H1 (cell line): ENCODE measurements around the gene BTRC. TPM values are rescaled to one million over a fixed set of nuclear protein-coding genes. Genes with fewer than 3 reads are reported as not detected.

Experiments used
- CTCF ChIA-PET: fragments of 300-600 bp; sonication (Branson Sonifier 250); formaldehyde crosslinking; loops from one replicate; lab custom pipeline; 2021; ENCODE audit not compliant: partially characterized antibody; lab: Charles Lee
- POLR2A ChIA-PET: fragments of 300-600 bp; sonication (Branson Sonifier 250); formaldehyde crosslinking; loops from one replicate; lab custom pipeline; 2021; ENCODE audit warnings: inconsistent platforms; ENCODE audit not compliant: partially characterized antibody; lab: Charles Lee
- DNase-seq, 2 experiments: peaks; one replicate each; pipeline versions ENCODE4 v3.0.0 to v3.0.0-alpha.2; 2010 to 2022; ENCODE audit warnings: low spot score in 2 of 2, low read depth in 1 of 2, mixed read lengths in 1 of 2
- FAIRE-seq: peaks from 2 replicates; lab custom pipeline; 2011; peaks lifted over from hg19 to GRCh38; lab: Jason Lieb, UNC
- H2AFZ ChIP-seq: 2 replicates; pipeline ENCODE4 v1.8.1; 2012; ENCODE audit warnings: low read length, inconsistent platforms
- H2AK5ac ChIP-seq: 2 replicates; pipeline ENCODE4 v1.6.1; 2013; ENCODE audit warnings: low read depth, low read length
- H2BK120ac ChIP-seq: replicated peaks from 2 replicates; pipeline ENCODE3; 2013; ENCODE audit warnings: low read depth, low read length, inconsistent platforms
- H2BK12ac ChIP-seq: 2 replicates; pipeline ENCODE4 v1.6.1; 2013; ENCODE audit warnings: low read depth, low read length
- H2BK15ac ChIP-seq: 2 replicates; pipeline ENCODE4 v1.6.1; 2013; ENCODE audit warnings: low read length
- H2BK20ac ChIP-seq: 2 replicates; pipeline ENCODE4 v1.6.1; 2013; ENCODE audit warnings: low read length
- H2BK5ac ChIP-seq: 2 replicates; pipeline ENCODE4 v1.6.1; 2013; ENCODE audit warnings: low read depth, low read length
- H3K14ac ChIP-seq: 2 replicates; pipeline ENCODE4 v1.6.1; 2013; ENCODE audit warnings: inconsistent platforms; ENCODE audit not compliant: insufficient read length
- H3K18ac ChIP-seq: 2 replicates; pipeline ENCODE4 v1.6.1; 2013; ENCODE audit warnings: low read length; ENCODE audit errors: extremely low read depth
- H3K23ac ChIP-seq: 2 replicates; pipeline ENCODE4 v1.6.1; 2013; ENCODE audit warnings: inconsistent platforms; ENCODE audit not compliant: insufficient read length
- H3K23me2 ChIP-seq: 2 replicates; pipeline ENCODE4 v1.6.1; 2013; ENCODE audit warnings: low read depth, low read length
- H3K27ac ChIP-seq: 2 replicates; pipeline ENCODE4 v1.6.1; 2011; ENCODE audit warnings: low read depth, low read length, inconsistent platforms
- H3K27me3 ChIP-seq, 4 experiments: replicated peaks in 1 of 4; 1 replicate in 1 of 4; 2 replicates in 3 of 4; pipeline versions ENCODE4 v1.6.1 to v1.8.1; 2011 to 2013; ENCODE audit warnings: low read length in 3 of 4, mild to moderate bottlenecking in 3 of 4, inconsistent platforms in 2 of 4, mixed read lengths in 2 of 4, moderate library complexity in 1 of 4; ENCODE audit not compliant: control insufficient read depth in 3 of 4, insufficient read depth in 3 of 4; ENCODE audit errors: extremely low read depth in 1 of 4
- H3K36me3 ChIP-seq, 4 experiments: 2 replicates each; pipeline versions ENCODE4 v1.6.1 to v1.8.1; 2011 to 2013; ENCODE audit warnings: mild to moderate bottlenecking in 4 of 4, low read length in 3 of 4, moderate library complexity in 2 of 4, control low read depth in 1 of 4, inconsistent platforms in 1 of 4; ENCODE audit not compliant: insufficient read depth in 4 of 4, control insufficient read depth in 2 of 4
- H3K4ac ChIP-seq: replicated peaks from 2 replicates; pipeline ENCODE3; 2013; ENCODE audit warnings: low read length, low read depth, mixed read lengths, inconsistent platforms; ENCODE audit not compliant: insufficient read length
- H3K4me1 ChIP-seq, 4 experiments: replicated peaks in 1 of 4; 1 replicate in 1 of 4; 2 replicates in 3 of 4; pipeline versions ENCODE4 v1.6.1 to v1.8.1; 2011 to 2013; ENCODE audit warnings: low read length in 3 of 4, inconsistent platforms in 2 of 4, mixed read lengths in 1 of 4; ENCODE audit not compliant: insufficient read depth in 4 of 4, control insufficient read depth in 3 of 4
- H3K4me2 ChIP-seq, 2 experiments: 2 replicates each; pipeline versions ENCODE4 v1.6.1 to v1.8.1; 2011 to 2013; ENCODE audit warnings: low read depth in 2 of 2, low read length in 2 of 2, control low read depth in 1 of 2, inconsistent platforms in 1 of 2, mild to moderate bottlenecking in 1 of 2; ENCODE audit not compliant: insufficient read depth in 1 of 2
- H3K4me3 ChIP-seq, 4 experiments: fragments of 200-600, 300-600 bp in 1 of 4; sonication (generic), shearing (Covaris generic), sonication (Bioruptor Twin) in 1 of 4; 2 replicates each; pipeline versions ENCODE4 v1.5.1 to v1.8.1; 2011 to 2016; ENCODE audit warnings: low read length in 4 of 4, low read depth in 3 of 4, control low read depth in 2 of 4, inconsistent platforms in 2 of 4, mild to moderate bottlenecking in 2 of 4, mixed read lengths in 1 of 4, moderate library complexity in 1 of 4; ENCODE audit not compliant: insufficient read depth in 2 of 4; ENCODE audit errors: extremely low read depth in 1 of 4
- H3K56ac ChIP-seq: replicated peaks from 2 replicates; pipeline ENCODE3; 2013; ENCODE audit warnings: low read depth, mild to moderate bottlenecking, mixed read lengths, low read length, inconsistent platforms; ENCODE audit not compliant: insufficient read length
- H3K79me1 ChIP-seq: 2 replicates; pipeline ENCODE4 v1.6.1; 2013; ENCODE audit warnings: low read depth, low read length, control low read depth
- H3K79me2 ChIP-seq, 2 experiments: 2 replicates each; pipeline versions ENCODE4 v1.6.1 to v1.8.1; 2012 to 2013; ENCODE audit warnings: low read length in 2 of 2, mild to moderate bottlenecking in 2 of 2, inconsistent platforms in 1 of 2; ENCODE audit not compliant: insufficient read depth in 2 of 2, control insufficient read depth in 1 of 2
- H3K9ac ChIP-seq, 4 experiments: replicated peaks in 1 of 4; 1 replicate in 1 of 4; 2 replicates in 3 of 4; pipeline versions ENCODE4 v1.6.1 to v1.8.1; 2011 to 2013; ENCODE audit warnings: low read depth in 3 of 4, low read length in 3 of 4, control low read depth in 2 of 4, mild to moderate bottlenecking in 2 of 4, moderate library complexity in 2 of 4, inconsistent platforms in 1 of 4; ENCODE audit errors: extremely low read depth in 1 of 4
- H3K9me3 ChIP-seq, 2 experiments: 2 replicates each; pipeline versions ENCODE4 v1.6.1 to v1.8.1; 2012 to 2013; ENCODE audit warnings: mild to moderate bottlenecking in 2 of 2, moderate library complexity in 2 of 2, control low read depth in 1 of 2, inconsistent platforms in 1 of 2, low read depth in 1 of 2, low read length in 1 of 2, mixed read lengths in 1 of 2; ENCODE audit not compliant: insufficient read depth in 2 of 2
- H4K20me1 ChIP-seq, 2 experiments: replicated peaks in 1 of 2; 2 replicates each; pipeline versions ENCODE3 to v1.8.1; 2011 to 2013; ENCODE audit warnings: inconsistent platforms in 2 of 2, low read length in 2 of 2, mild to moderate bottlenecking in 1 of 2; ENCODE audit not compliant: insufficient read depth in 2 of 2, control insufficient read depth in 1 of 2
- H4K5ac ChIP-seq: 2 replicates; pipeline ENCODE4 v1.6.1; 2013; ENCODE audit warnings: low read length, low read depth, mixed read lengths, inconsistent platforms; ENCODE audit not compliant: insufficient read length
- H4K8ac ChIP-seq: 2 replicates; pipeline ENCODE4 v1.8.0; 2013; ENCODE audit warnings: mild to moderate bottlenecking, moderate library complexity, low read length, inconsistent platforms; ENCODE audit not compliant: insufficient read depth; ENCODE audit errors: extremely low read depth
- H4K91ac ChIP-seq: replicated peaks from 2 replicates; pipeline ENCODE3; 2013; ENCODE audit warnings: low read length, mixed read lengths, inconsistent platforms; ENCODE audit not compliant: insufficient read length
- EZH2 ChIP-seq: fragments of 200-600 bp; sonication (generic); IDR thresholded peaks from 2 replicates; pipeline ENCODE4 v1.7.1; 2012; ENCODE audit warnings: low read depth, mild to moderate bottlenecking, moderate library complexity, low read length, inconsistent platforms; ENCODE audit not compliant: severe bottlenecking
- MAX ChIP-seq: IDR thresholded peaks from 2 replicates; pipeline ENCODE4 v1.6.1; 2012; ENCODE audit warnings: inconsistent platforms
- NANOG ChIP-seq: IDR thresholded peaks from 2 replicates; pipeline ENCODE4 v1.6.1; 2011; ENCODE audit warnings: low read length, low read depth, mild to moderate bottlenecking, inconsistent platforms; ENCODE audit not compliant: insufficient read depth, poor library complexity, severe bottlenecking
- PHF8 ChIP-seq: fragments of 200-600 bp; sonication (generic); conservative IDR thresholded peaks from 2 replicates; pipeline ENCODE4 v1.7.1; 2012; ENCODE audit warnings: low read depth, mild to moderate bottlenecking, inconsistent platforms, low read length, moderate library complexity
- RXRA ChIP-seq: IDR thresholded peaks from 2 replicates; pipeline ENCODE4 v1.6.1; 2011; ENCODE audit warnings: low read depth, mild to moderate bottlenecking, low read length, moderate library complexity; ENCODE audit not compliant: insufficient read depth
- SP1 ChIP-seq: IDR thresholded peaks from 2 replicates; pipeline ENCODE4 v1.6.1; 2011; ENCODE audit warnings: low read depth, low read length
- SP2 ChIP-seq: IDR thresholded peaks from 2 replicates; pipeline ENCODE4 v1.6.1; 2012; ENCODE audit warnings: mild to moderate bottlenecking, low read length, inconsistent platforms
- WGBS, 2 experiments: shearing (Covaris generic) in 1 of 2; methylation state at CpG; one replicate each; pipeline versions ENCODE4 v1.1.6 to v1.1.7; 2013 to 2015; ENCODE audit warnings: low lambda C conversion rate in 2 of 2, mixed read lengths in 2 of 2, inconsistent platforms in 1 of 2, low coverage in 1 of 2, missing lambda C conversion rate in 1 of 2; ENCODE audit not compliant: insufficient replicate concordance in 2 of 2, insufficient coverage in 1 of 2, insufficient read length in 1 of 2; ENCODE audit errors: extremely low coverage in 1 of 2, missing lambda C conversion rate in 1 of 2; 5-methylcytosine and 5-hydroxymethylcytosine counted together
- polyA plus RNA-seq, 7 experiments: library from polyadenylated mRNA; depleted of rRNA in 3 of 7; stranded (reverse) in 5 of 7; unstranded in 2 of 7; fragments of >200 nt in 5 of 7; fragments of 200-250 nt in 2 of 7; gene quantifications; 1 replicate in 5 of 7; 2 replicates in 1 of 7; 4 replicates in 1 of 7; pipeline versions ENCODE4 v1.2.1 to v1.2.3, GENCODE V29; 2011 to 2013; ENCODE audit warnings: missing spikeins in 2 of 7, mixed read lengths in 2 of 7
- total RNA-seq: library from RNA; stranded (reverse); fragmentation: NEBNext Ultra II Directional; extraction: Animal tissue kit (Norgen Biotek cat#: 25700); gene quantifications from 2 replicates; pipeline ENCODE4 v1.2.1, GENCODE V29; 2021
- TF ChIP-seq, protein P1 (sequence below): IDR thresholded peaks from 2 replicates; pipeline ENCODE4 v1.6.1; 2011; ENCODE audit warnings: low read depth, mild to moderate bottlenecking, low read length; ENCODE audit not compliant: insufficient read depth

Gene BTRC
- total and polyA plus RNA-seq, 2 of the 8 experiments (the other 6 are each of a cell fraction or from before 2014, with no cell fraction given), result 9.9 to 24.7 TPM

DNA sequence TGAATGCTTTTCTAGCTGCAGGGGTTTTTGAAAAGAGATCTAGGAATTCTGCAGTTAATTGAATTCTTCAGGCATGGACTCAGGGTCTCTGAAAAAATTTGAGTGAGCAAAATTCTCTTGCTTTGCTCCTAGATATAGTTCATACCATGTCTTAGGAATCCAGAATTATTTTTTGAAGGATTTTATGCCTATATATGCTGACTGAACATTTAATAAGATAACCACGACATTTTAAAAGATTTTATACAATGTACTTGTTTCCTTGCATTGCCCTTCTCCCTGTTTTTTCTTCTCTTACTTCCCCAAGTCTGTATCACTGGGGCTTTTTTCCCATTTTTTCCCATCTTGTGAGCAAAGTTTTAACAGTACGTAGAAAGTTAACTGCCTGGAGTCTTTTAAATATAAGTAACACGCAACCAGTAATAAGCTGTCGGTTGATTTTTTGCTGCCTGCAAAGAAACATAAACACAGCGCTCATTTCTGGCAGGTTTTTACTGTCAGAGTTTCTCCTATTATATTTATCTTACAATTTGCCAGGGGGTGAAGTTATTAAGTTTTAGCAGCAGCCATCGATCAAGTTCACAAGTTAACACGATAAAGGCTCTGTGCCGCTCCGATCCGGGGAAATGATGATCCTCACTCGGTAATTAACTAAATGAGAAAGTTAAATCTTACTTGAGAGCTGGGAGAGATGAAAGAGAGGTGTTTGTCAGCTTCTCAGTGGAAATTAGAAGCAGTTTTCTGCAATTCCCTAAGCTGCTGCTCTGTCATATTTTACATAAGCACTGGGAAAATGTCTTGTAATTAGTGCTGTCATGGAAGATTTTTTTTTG is 153.1 kb downstream of the BTRC start:
- Histone ChIP-seq H3K79me1 (no peaks in the 10 kb centered on the region), H3K79me2 (no peaks in the 10 kb centered on the region), H2AK5ac (no peak overlapping the region), H3K4me3 (no peak overlapping the region), H3K23ac (no peak overlapping the region), H3K18ac (no peak overlapping the region), H2BK15ac (no peak overlapping the region), H2BK120ac (no peak overlapping the region), H3K9ac (no peak overlapping the region), H3K27ac (no peak overlapping the region), H3K36me3 (no peaks in the 10 kb centered on the region), H2BK5ac (no peak overlapping the region), H4K91ac (no peak overlapping the region), H3K4me2 (no peak overlapping the region), H4K20me1 (no peaks in the 10 kb centered on the region), H2BK12ac (no peak overlapping the region), H3K9me3 (no peaks in the 10 kb centered on the region), H3K4me1 (no peaks in the 10 kb centered on the region), H2AFZ (no peak overlapping the region), H3K56ac (no peak overlapping the region), H3K23me2 (no peaks in the 10 kb centered on the region; the same call in 1 of the 2 replicates), H3K4ac (no peak overlapping the region), H4K8ac (no peak overlapping the region), H3K27me3 (no peaks in the 10 kb centered on the region), H2BK20ac (no peak overlapping the region), H4K5ac (no peak overlapping the region), H3K14ac (no peak overlapping the region)
- ChIA-PET POLR2A (interaction anchor here (0.6 to 2.1 kb wide), 4 partner anchors 10 to 73 kb away, joined by 3 to 7 read pairs (median 4); no protein-coding TSS in a partner anchor), CTCF (interaction anchor here (0.6 to 1.6 kb wide), 5 partner anchors 9 to 234 kb away, joined by 3 to 5 read pairs (median 4); no protein-coding TSS in a partner anchor)
- TF ChIP-seq PHF8, result no peak
- TF ChIP-seq MAX, result no peak
- no peak for TF ChIP-seq NANOG
- no peak for TF ChIP-seq SP1
- TF ChIP-seq RXRA, result no peak
- TF ChIP-seq SP2, result no peak
- no peak for TF ChIP-seq EZH2
- TF ChIP-seq, protein P1, sequence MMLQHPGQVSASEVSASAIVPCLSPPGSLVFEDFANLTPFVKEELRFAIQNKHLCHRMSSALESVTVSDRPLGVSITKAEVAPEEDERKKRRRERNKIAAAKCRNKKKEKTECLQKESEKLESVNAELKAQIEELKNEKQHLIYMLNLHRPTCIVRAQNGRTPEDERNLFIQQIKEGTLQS, result no peak
- FAIRE-seq (no peak), DNase-seq (no peak)
- 94% methylated on average over 11 of the region's 11 CpGs; no CpG with 5 or more reads in 1 of the 2 experiments for WGBS, 2 experiments
